ENCODE measurements around the gene LRRC10B.

Gene LRRC10B

DNA sequence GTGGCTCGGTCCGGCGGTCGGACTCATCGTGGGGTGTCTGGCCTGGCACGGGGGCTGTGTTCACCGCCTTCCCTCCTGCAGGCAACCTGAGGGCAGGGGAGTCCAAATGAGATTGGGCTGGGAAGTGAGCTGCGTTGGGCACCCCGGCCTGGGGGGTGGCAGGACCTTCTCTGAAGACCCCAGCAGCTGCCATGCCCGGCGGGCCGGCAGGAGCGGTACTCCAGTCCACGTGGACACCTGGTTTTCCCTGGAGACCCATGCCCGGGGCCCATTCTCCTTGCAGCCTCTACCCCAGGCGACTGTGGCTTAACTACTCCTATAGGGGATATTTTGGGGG lies 24.5 kb downstream of the LRRC10B start:
- DNase-seq: no peak

GRCh38 chr11:61533401-61533800 lies 24.9 kb downstream of the LRRC10B start:
- DNase-seq: no peak

DNA sequence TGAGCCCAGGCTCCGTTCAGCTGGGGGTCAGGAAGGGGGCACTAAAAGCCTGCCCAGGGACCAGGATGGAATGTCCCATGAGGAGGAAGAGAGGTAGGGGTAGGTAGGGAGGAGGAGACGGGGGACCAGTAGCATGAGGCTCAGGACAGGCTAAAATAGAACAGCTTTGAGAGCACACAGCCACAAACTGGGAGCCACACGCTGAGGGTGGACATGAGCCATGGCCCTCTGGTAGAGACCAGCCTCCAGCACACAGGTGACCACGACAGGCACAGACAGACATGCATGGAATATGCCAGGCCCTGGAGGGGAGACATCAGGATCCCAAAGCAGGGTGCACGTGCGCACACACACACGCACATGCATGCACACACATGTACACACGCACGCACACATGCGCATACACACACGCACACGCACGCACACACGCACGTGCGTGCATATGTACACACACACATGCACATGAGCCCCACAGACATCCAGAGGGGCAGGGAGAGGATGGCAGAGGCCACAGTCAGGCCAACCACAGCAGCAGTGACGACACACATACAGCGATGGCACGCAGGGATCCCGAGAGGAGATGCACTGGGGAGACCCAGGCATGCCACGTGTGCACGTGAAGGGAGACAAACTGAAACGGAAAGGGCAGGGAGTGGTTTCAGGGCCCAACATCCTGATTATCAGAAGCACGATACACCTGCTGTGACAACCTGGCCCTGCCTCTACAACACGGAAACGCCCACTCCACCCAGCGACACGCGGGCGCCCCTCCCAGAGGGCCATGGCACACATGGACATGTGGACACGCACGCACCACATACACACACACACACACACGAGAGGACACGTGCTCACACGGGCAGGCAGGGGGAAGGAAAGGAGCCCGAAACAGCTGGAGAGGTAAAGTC lies 25.7 kb downstream of the LRRC10B start:
- no peak for DNase-seq

DNA sequence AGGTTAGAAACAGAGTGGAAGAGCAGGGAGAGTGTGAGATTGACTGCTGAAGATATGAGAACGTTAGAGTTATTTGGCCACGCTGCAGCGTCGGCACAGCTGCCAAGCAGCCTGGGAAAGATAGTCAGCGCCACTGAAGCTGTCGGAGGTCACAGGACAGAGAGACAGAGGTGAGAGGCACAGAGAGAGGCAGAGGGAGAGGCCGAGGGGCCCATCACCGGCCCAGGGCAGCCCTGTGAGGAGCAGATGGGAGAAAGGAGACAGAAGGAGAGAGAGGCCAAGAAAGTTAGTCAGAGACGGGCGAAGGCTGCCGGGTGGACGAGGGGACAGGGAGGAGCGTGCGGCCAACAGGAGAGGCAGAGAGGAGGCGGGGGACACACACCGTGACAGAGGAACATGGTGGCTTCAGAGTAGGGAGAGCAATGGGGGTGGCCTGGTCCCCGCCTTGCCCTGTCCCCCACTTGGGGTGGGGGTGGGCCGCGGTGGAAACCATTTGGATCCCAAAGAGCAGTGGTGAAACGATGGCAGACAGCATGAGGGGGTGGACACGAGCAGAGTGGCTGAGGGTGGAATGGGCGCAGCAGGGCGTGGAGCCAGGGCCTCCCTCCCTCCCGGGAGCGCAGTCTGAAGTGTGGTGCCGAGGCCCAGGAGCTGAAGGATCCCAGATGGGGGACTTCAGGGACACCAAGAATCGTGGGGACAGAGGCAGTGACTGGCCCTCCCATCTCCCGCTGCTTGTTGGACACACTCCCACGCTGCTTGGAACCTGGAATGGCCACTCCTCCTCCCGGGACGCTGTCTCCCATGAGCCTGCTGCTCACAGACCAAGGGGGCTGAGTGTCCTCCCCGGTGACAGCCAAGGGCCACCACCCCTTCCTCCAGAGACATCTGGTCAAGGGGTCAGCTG lies 26.6 kb downstream of the LRRC10B start:
- DNase-seq: no peak

DNA sequence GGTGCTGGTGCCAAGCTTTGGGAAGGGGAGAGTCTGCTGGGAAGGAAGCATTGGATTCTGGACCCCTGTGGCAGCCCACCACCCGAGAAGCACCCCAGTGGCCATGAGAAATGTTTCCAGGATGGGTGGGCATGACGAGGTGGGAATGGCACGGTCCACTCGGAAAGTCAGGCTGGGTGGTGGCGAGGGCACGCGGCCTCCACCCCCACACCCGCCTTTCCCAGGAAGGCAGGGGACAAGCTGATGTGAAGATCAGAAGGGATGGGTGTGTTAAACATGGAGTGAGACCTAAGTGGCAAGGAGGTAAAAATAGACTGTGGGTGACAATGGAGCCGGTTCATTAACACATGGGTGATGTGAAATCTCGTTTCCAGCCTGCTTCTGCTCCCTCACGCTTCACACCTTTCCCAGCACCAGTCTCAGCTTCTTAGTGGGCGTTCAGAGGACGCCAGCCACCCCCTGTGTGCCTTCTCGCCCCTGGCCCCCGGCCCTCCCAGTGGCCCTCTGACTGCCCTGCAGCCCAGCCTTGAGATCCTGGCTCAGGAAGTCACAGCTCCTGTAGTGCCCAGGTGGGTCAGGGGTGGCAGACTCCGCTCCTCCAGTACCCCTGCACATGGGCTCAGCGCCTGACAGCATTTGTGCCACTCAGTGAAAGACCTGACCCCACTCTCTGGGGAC lies 27.6 kb downstream of the LRRC10B start:
- DNase-seq: no peak

GRCh38 chr11:61536676-61537270 lies 28.2 kb downstream of the LRRC10B start:
- no peak for DNase-seq

DNA sequence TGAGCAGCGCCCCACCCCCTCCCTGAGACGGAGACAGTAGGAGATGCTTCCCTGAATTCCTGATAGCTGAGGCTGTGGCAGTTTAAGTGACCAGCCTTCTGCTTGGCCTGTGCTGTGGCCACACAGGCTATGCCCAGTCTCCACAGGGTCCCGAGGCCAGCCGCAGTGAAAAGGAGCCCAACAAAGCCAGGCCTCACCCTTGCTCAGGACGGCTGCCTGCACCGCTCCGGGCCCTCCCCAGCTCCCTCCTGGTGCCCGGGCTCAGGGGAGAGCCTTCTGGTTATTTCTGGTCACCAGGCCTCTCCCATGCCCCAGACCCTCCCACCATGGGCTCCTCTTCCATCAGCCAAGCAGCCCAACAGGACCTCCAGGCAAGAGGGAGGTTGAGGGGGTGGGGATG lies 28.8 kb downstream of the LRRC10B start:
- DNase-seq: no peak

- DNase-seq: no peak
These were observed 30.1 kb downstream of the LRRC10B start for GRCh38 chr11:61538636-61538961.

- DNase-seq: no peak
These were observed 30.5 kb downstream of the LRRC10B start for GRCh38 chr11:61539006-61539405.

DNA sequence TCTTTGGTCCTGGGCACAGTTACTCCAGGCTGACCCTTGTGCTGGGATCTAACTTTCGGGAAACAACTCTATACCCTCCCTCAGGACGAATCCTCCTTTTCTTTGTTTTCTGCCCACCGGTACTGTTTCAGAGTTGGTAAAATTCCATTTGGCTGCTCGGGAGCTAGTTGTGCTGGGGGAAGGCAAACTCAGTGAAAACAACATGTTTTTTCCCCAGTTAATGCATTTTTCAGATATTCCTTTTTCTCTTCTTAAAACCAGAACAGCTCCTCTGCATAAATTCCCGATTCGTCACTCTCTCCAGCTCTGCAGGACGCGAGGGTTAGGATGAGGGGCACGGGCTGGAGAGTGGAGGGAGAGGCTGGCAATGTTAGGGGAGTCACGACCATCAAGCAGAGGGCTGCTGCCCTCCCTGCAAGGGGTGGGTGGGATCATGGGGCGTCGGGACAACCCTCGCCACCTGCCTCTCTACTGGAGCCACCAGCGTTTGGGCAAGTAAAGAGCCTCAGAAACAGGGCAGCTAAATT lies 31.3 kb downstream of the LRRC10B start:
- no peak for DNase-seq

DNA sequence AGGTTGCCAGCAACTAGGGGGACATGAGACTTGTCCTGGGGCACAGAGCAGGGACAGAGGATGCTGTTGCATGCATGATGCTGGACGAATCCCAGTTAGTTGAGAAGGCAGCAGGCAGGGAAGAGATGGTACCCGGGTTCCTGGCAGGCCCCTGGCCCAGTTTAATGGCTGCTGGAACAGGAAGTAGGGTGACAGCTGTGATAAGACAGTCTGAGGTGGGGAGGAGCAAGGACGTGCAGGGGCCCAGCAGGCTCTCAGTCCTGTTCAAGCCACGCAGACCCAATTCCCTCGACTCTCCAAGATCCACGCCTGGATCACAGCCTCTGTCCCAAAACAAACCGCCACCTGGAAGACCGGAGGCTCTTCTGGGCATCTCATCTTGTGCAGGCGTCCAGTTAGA lies 32.0 kb downstream of the LRRC10B start:
- no peak for DNase-seq

GRCh38 chr11:61541598-61541997 lies 33.0 kb downstream of the LRRC10B start:
- DNase-seq: no peak

GRCh38 chr11:61542024-61542461 lies 33.5 kb downstream of the LRRC10B start:
- DNase-seq: no peak

DNA sequence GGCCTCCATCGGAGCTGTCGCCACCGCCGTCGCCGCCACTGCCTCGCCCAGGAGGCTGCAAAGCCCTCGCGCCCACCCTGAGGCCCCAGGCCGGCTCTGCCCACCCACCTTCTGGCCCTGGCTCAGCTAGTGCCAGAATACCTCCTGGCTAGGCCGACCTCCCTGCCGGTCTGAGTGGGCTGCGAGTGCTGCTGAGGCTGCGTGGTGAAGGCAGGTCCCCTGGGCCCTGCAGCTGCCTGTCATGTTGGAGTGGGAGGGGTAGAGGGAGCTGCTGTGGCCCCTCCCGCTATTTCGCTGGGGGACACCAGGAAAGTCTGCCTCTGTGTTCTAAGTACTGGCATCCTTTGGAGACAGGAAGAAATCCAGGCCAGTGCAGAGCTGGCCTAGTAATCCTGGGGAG lies 34.2 kb downstream of the LRRC10B start:
- DNase-seq: no peak

DNA sequence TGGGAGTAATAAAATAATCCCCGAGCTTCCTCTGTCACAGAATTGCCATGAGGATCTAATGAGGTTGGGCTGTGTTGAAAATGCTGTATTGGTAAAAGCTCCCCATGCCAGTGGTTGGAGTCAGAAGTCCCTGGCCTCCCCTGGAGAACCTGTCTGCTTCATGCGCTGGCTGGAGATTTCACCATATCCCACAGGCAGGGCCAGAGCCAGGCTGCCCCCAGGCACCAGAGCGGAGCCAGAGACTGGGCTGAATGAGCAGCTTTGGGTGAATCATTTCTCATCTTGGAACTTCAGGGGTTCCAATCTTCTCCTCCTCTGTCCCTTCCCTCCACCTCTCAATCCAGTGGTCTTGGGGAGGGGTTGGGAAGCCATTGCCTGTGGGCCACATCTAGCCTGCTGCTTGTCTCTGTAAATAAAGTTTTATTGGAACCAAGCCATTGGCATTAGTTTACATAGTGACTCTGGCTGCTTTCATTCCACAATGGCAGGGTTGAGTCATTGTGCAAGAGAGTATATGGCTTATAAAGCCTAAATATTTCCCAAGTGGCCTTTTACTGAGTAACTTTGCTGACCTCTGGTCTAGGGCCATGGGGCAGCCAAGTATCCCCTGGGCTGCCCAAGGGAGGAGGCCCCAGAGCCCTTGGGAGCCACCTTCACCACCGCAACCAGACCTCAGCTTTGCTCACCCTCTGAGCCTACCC lies 35.2 kb downstream of the LRRC10B start:
- DNase-seq: no peak

DNA sequence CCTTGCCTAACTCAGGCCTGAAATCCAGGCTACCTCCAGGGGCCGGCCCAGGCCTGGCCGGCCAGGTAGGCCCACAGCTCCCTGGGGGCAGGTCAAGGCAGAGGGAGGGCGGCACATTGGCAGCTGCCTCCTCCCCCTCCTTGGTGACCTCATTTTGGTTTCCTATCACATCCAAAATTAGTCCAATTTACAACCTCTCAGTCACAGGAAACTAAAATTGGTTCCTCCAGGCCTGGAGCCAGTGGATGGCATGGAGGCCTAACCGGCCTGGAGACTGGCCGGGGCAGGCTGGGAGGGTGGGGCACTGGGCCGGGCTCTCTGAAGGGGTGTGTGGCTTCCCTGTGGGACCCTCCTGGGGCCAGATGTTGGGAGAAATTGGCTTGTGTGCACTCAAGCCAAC lies 35.9 kb downstream of the LRRC10B start:
- no peak for DNase-seq

DNA sequence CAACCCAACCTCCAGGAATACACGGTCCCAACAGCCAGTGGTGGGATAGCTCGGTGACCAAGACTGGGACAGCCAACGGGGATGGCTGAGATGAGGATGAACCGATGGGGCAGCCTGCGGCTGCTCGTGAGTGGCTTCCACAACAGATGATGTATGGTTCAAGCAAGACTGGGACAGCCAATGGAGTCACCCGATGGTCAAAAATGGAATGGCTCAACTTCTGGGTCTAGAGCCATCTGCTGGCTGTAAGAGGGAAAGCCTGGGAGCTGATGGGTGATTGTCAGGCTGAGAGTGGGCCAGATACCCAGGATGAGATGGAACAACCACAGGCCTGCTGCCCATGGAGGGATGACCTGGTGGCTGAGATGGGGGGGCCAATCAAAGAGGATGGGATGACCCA lies 36.8 kb downstream of the LRRC10B start:
- DNase-seq: no peak

DNA sequence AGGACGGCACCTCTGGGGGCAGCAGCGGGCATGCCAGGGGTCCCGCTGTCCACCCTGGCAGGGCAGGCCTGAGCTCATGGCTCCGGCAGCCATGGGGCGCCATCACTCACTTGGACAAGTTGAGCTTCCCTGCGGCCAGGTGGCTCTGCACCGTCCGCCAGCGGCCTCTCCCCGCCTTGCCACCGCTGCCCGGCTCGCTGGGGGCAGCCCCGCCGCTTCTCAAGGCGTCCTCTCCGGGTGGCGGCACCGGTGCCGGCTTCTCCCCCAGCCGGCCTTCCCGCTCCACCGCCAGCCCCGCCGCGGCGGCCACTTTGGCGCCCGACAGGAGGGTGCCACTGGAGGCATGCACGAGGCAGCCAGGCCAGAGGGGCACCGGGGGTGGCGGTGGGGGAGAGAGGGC lies 37.4 kb downstream of the LRRC10B start:
- DNase-seq: no peak

- DNase-seq: no peak
These were observed 38.1 kb downstream of the LRRC10B start for GRCh38 chr11:61546663-61547062.

DNA sequence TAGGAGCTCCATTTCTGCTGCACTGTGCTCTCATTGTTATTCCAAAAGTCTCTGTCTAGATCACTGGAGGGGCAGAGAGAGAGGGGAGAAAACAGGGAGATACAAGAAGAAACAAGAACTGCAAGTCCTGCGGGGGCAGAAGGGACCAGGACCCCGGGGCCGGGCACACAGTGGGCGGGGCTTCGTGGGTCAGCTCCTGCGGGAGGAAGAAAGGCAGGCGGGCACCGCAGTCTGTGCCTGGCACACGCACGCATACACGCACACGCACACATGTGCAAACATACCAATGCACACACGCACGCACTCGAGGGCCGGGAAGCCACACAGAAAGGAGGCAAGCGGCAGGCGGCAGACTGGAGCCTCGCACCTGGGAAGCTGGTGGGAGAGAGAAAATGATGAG lies 38.7 kb downstream of the LRRC10B start:
- DNase-seq: no peak

GRCh38 chr11:61549177-61549576 lies 40.6 kb downstream of the LRRC10B start:
- DNase-seq: no peak
